ENCODE data around the gene GSKIP.

The GSKIP gene

GRCh38 chr14:96407935-96408570, 44.7 kb downstream of the GSKIP start:
- DNase-seq = no peak
- in situ Hi-C loops (cut with HindIII; ENCODE audit: low pct_ligation_motif_present, low pct_unique_long_range_greater_than_20kb, low sequenced_read_pairs) = loop anchor here (25.0 kb wide), 1 partner anchor 96 kb away; no protein-coding TSS in a partner anchor

- no peak for DNase-seq
- in situ Hi-C loops (cut with HindIII; ENCODE audit: low pct_ligation_motif_present, low pct_unique_long_range_greater_than_20kb, low sequenced_read_pairs) = loop anchor here (25.0 kb wide), 1 partner anchor 96 kb away; no protein-coding TSS in a partner anchor
These were observed 45.3 kb downstream of the GSKIP start for GRCh38 chr14:96408608-96409007.

- in situ Hi-C loops (cut with HindIII; ENCODE audit: low pct_ligation_motif_present, low pct_unique_long_range_greater_than_20kb, low sequenced_read_pairs) = loop anchor here (25.0 kb wide), 1 partner anchor 97 kb away; no protein-coding TSS in a partner anchor
- DNase-seq = no peak
These were observed 46.4 kb downstream of the GSKIP start for GRCh38 chr14:96409701-96410100.

- DNase-seq = no peak
- in situ Hi-C loops (cut with HindIII; ENCODE audit: low pct_ligation_motif_present, low pct_unique_long_range_greater_than_20kb, low sequenced_read_pairs) = loop anchor here (25.0 kb wide), 1 partner anchor 98 kb away; no protein-coding TSS in a partner anchor
These were observed 46.8 kb downstream of the GSKIP start for GRCh38 chr14:96410119-96410518.

GRCh38 chr14:96413526-96413925, 50.2 kb downstream of the GSKIP start:
- in situ Hi-C loops (cut with HindIII; ENCODE audit: low pct_ligation_motif_present, low pct_unique_long_range_greater_than_20kb, low sequenced_read_pairs) = loop anchor here (25.0 kb wide), 1 partner anchor 101 kb away; no protein-coding TSS in a partner anchor
- DNase-seq = no peak

GRCh38 chr14:96415559-96415958, 52.2 kb downstream of the GSKIP start:
- no peak for DNase-seq
- in situ Hi-C loops (cut with HindIII; ENCODE audit: low pct_ligation_motif_present, low pct_unique_long_range_greater_than_20kb, low sequenced_read_pairs) = loop anchor here (25.0 kb wide), 1 partner anchor 103 kb away; no protein-coding TSS in a partner anchor

GRCh38 chr14:96416292-96416691, 53.0 kb downstream of the GSKIP start:
- in situ Hi-C loops (cut with HindIII; ENCODE audit: low pct_ligation_motif_present, low pct_unique_long_range_greater_than_20kb, low sequenced_read_pairs) = loop anchor here (25.0 kb wide), 1 partner anchor 104 kb away; no protein-coding TSS in a partner anchor

GRCh38 chr14:96417254-96417653, 53.9 kb downstream of the GSKIP start:
- no peak for DNase-seq
- in situ Hi-C loops (cut with HindIII; ENCODE audit: low pct_ligation_motif_present, low pct_unique_long_range_greater_than_20kb, low sequenced_read_pairs) = loop anchor here (25.0 kb wide), 1 partner anchor 105 kb away; no protein-coding TSS in a partner anchor

More at GRCh38 chr14:96416292-96416691, 53.0 kb downstream of the GSKIP start:
- DNase-seq = no peak

- in situ Hi-C loops (cut with HindIII; ENCODE audit: low pct_ligation_motif_present, low pct_unique_long_range_greater_than_20kb, low sequenced_read_pairs) = loop anchor here (25.0 kb wide), 1 partner anchor 106 kb away; no protein-coding TSS in a partner anchor
- no peak for DNase-seq
These were observed 54.7 kb downstream of the GSKIP start for GRCh38 chr14:96418075-96418474.

- no peak for DNase-seq
- in situ Hi-C loops (cut with HindIII; ENCODE audit: low pct_ligation_motif_present, low pct_unique_long_range_greater_than_20kb, low sequenced_read_pairs) = loop anchor here (25.0 kb wide), 1 partner anchor 109 kb away; no protein-coding TSS in a partner anchor
These were observed 57.9 kb downstream of the GSKIP start for GRCh38 chr14:96421236-96421635.

GRCh38 chr14:96422992-96423391, 59.7 kb downstream of the GSKIP start:
- in situ Hi-C loops (cut with HindIII; ENCODE audit: low pct_ligation_motif_present, low pct_unique_long_range_greater_than_20kb, low sequenced_read_pairs) = loop anchor here (25.0 kb wide), 1 partner anchor 111 kb away; no protein-coding TSS in a partner anchor
- DNase-seq = no peak

- no peak for DNase-seq
- in situ Hi-C loops (cut with HindIII; ENCODE audit: low pct_ligation_motif_present, low pct_unique_long_range_greater_than_20kb, low sequenced_read_pairs) = loop anchor here (25.0 kb wide), 1 partner anchor 111 kb away; no protein-coding TSS in a partner anchor
These were observed 60.3 kb downstream of the GSKIP start for GRCh38 chr14:96423446-96424108.

- DNase-seq = peak; percentile 72
- in situ Hi-C loops (cut with HindIII; ENCODE audit: low pct_ligation_motif_present, low pct_unique_long_range_greater_than_20kb, low sequenced_read_pairs) = loop anchor here (25.0 kb wide), 1 partner anchor 112 kb away; no protein-coding TSS in a partner anchor
These were observed 61.0 kb downstream of the GSKIP start for GRCh38 chr14:96424109-96424989.

- in situ Hi-C loops (cut with HindIII; ENCODE audit: low pct_ligation_motif_present, low pct_unique_long_range_greater_than_20kb, low sequenced_read_pairs) = no loop called here
- DNase-seq = no peak
These were observed 70.7 kb downstream of the GSKIP start for GRCh38 chr14:96434040-96434439.
